Neutrophil (primary cell): Measurements from ENCODE around the gene GIGYF1.

Experiments
- H3K27ac ChIP-seq: fragments of 200-600 bp; sonication (generic); 2 replicates; pipeline ENCODE4 v1.5.1; 2016; ENCODE audit warnings: mild to moderate bottlenecking, moderate library complexity
- H3K27me3 ChIP-seq: fragments of 200-600 bp; sonication (generic); 2 replicates; pipeline ENCODE4 v1.6.0; 2016; ENCODE audit warnings: mild to moderate bottlenecking
- H3K36me3 ChIP-seq: fragments of 200-600 bp; sonication (generic); 2 replicates; pipeline ENCODE4 v1.5.1; 2017
- H3K4me1 ChIP-seq, 2 experiments: fragments of 200-600 bp in 1 of 2; sonication (generic) in 1 of 2; 1 replicate in 1 of 2; 2 replicates in 1 of 2; pipeline versions ENCODE4 v1.5.1 to v1.6.1; 2013 to 2016; ENCODE audit warnings: low read depth in 1 of 2, low read length in 1 of 2, mild to moderate bottlenecking in 1 of 2, moderate library complexity in 1 of 2; ENCODE audit not compliant: control insufficient read depth in 1 of 2, insufficient read depth in 1 of 2
- H3K4me3 ChIP-seq, 2 experiments: fragments of 200-600 bp in 1 of 2; sonication (generic) in 1 of 2; 1 replicate in 1 of 2; 2 replicates in 1 of 2; pipeline ENCODE4 v1.5.1; 2013 to 2016; ENCODE audit warnings: low read depth in 1 of 2, low read length in 1 of 2, mild to moderate bottlenecking in 1 of 2, moderate library complexity in 1 of 2
- H3K9me3 ChIP-seq: fragments of 200-600 bp; sonication (generic); 2 replicates; pipeline ENCODE4 v1.5.1; 2016
- CTCF ChIP-seq: fragments of 200-600 bp; sonication (generic); IDR thresholded peaks from 2 replicates; pipeline ENCODE4 v1.5.1; 2016; ENCODE audit warnings: antibody characterized with exemption

The GIGYF1 gene

GRCh38 chr7:100655908-100656674 is 38.0 kb downstream of the GIGYF1 start, which contains the start of gene ACTL6B:
TSS of gene ACTL6B (minus strand) at chr7:100656448. CDS start at chr7:100656354, 94 bp downstream.
- Histone ChIP-seq H3K4me3 (no peak within 1 kb of the TSS), H3K27me3 (peaks cover 89% of the 10 kb centered on the region), H3K27ac (no peak within 1 kb of the TSS), H3K4me1 (peaks cover 0 to 3% of the 10 kb centered on the region in 2 experiments), H3K9me3 (no peaks in the 10 kb centered on the region), H3K36me3 (no peaks in the 10 kb centered on the region)
- TF ChIP-seq CTCF, result no peak

DNA sequence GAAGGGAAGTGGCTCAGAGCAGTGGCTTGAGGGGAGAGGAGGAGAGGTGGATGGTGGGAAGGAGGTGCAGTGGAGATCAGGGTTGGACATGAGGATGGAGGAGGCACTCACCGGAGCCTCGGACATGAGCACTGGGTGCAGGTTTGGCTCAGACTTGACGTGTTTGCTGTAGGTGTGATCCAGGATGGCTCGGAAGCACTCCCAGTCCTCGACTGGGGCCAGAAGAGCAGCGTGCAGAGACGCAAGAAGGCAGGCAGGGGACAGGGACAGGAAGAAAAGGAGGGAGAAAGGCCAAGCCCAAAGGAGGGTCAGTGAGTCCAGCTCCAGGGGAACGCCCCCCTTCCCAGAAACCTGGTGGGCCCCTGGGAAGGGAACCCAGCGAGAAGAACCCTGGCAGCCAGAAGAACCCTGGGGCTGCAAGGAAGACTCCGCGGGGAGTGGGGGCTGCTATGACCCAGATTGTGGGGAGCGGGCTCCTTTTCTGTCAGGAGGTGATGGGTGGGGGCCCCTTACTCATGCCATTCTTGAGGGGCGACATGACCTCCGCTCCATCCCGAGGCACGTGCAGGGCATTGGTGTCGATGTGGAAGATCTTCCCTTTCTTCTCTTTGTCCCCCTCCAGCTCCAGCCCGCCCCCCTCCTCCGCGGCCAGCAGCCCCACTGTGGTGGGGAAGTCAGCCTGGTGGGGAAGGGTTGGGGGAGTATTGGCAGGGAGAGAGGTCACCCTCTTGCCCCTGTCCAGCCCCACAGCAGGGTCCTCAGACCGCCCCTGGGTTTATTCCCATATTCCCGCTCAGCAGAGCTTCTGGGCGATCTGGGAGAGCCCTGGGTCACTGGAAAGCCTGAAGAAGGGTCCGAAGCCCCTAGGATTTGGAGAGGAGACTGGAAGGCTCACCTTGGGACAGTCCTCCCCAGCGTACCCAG is 38.9 kb downstream of the GIGYF1 start:
- Histone ChIP-seq H3K27me3 (peaks cover 83% of the 10 kb centered on the region), H3K4me3 (no peak overlapping the region)
- no peak for TF ChIP-seq CTCF

GRCh38 chr7:100649826-100650565 is 44.1 kb downstream of the GIGYF1 start:
- Histone ChIP-seq H3K36me3 (no peaks in the 10 kb centered on the region), H3K4me1 (no peaks in the 10 kb centered on the region), H3K4me3 (no peak overlapping the region), H3K9me3 (no peaks in the 10 kb centered on the region), H3K27ac (no peak overlapping the region), H3K27me3 (peaks cover 68% of the 10 kb centered on the region)
- no peak for TF ChIP-seq CTCF

More for the DNA sequence above, 38.9 kb downstream of the GIGYF1 start:
- no peaks in the 10 kb centered on the region for H3K36me3 ChIP-seq
- no peak overlapping the region for H3K27ac ChIP-seq
- no peaks in the 10 kb centered on the region for H3K9me3 ChIP-seq
- H3K4me1 ChIP-seq, result peaks cover 0 to 3% of the 10 kb centered on the region in 2 experiments

DNA sequence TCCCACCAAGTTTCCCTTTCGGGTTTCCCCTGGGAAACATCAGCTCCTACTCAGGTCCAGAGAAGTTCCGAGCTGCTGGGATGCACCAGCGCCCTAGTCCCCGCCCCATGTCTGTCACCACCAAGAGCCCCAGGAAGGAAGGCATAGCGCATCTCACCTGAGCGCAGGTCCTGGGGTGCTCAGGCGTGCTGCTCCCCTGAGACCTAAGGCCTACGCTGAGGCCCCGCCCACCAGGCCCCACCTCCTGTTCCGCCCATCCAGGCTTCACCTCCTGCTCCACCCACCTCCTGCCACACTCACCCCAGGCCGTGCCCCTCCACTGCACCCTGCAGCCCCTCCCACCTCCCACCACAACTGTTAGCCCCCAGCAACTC is 51.5 kb downstream of the GIGYF1 start:
- TF ChIP-seq CTCF, result no peak
- Histone ChIP-seq H3K27me3 (peaks cover 52% of the 10 kb centered on the region), H3K36me3 (no peaks in the 10 kb centered on the region), H3K4me3 (no peak overlapping the region), H3K4me1 (no peaks in the 10 kb centered on the region), H3K27ac (no peak overlapping the region), H3K9me3 (no peaks in the 10 kb centered on the region)

GRCh38 chr7:100641860-100642533 is 52.1 kb downstream of the GIGYF1 start:
- H3K27ac ChIP-seq, result no peak overlapping the region
- no peak for TF ChIP-seq CTCF
- H3K4me3 ChIP-seq, result no peak overlapping the region
- H3K4me1 ChIP-seq, result no peaks in the 10 kb centered on the region
- H3K36me3 ChIP-seq, result no peaks in the 10 kb centered on the region
- no peaks in the 10 kb centered on the region for H3K9me3 ChIP-seq
- H3K27me3 ChIP-seq, result peaks cover 46% of the 10 kb centered on the region
